ENCODE data around the gene PEX6.
"Not testable (repeated sequence)": the region's sequence is repeated elsewhere in the genome, so short reads cannot be mapped to it uniquely, and the experiment has no call there.

The PEX6 gene

GRCh38 chr6:42978839-42979522, at the start of gene PEX6:
PEX6 (minus strand) TSS chr6:42979181; CDS start chr6:42979150, 31 bp downstream.
- DNase-seq, result peak; percentile 93 to 95

- DNase-seq, result no peak
Observed at GRCh38 chr6:43026365-43026764, 47.4 kb upstream of the PEX6 start.

GRCh38 chr6:43024436-43024835, 45.5 kb upstream of the PEX6 start:
- DNase-seq, result no peak

- peak; percentile 59 to 64 for DNase-seq
Observed at GRCh38 chr6:43021270-43022047, 42.5 kb upstream of the PEX6 start, which contains the start of gene RRP36. RRP36 (plus strand) TSS chr6:43021623; CDS start chr6:43021655, 32 bp downstream.

- no peak for DNase-seq
Observed at GRCh38 chr6:43020847-43021246, 41.9 kb upstream of the PEX6 start.

- DNase-seq, result no peak
Observed at GRCh38 chr6:43020052-43020705, 41.2 kb upstream of the PEX6 start.

GRCh38 chr6:43019152-43019551, 40.2 kb upstream of the PEX6 start:
- no peak for DNase-seq

- no peak for DNase-seq
Observed at GRCh38 chr6:43016943-43017334, 38.0 kb upstream of the PEX6 start.

- DNase-seq, result no peak
Observed at GRCh38 chr6:43016176-43016942, 37.4 kb upstream of the PEX6 start.

- no peak for DNase-seq
Observed at GRCh38 chr6:43014434-43014909, 35.5 kb upstream of the PEX6 start.

- DNase-seq, result peak; percentile 100
Observed at GRCh38 chr6:43013843-43014433, 35.0 kb upstream of the PEX6 start, which contains the start of the genes KLHDC3 and MEA1. KLHDC3 (plus strand) TSS chr6:43014249; CDS start chr6:43017193, 2,944 bp downstream. MEA1 (minus strand) TSS chr6:43013946; CDS start chr6:43013813, 133 bp downstream.

GRCh38 chr6:43013097-43013842, 34.3 kb upstream of the PEX6 start:
- no peak for DNase-seq

GRCh38 chr6:43012364-43012763, 33.4 kb upstream of the PEX6 start:
- DNase-seq, result no peak

GRCh38 chr6:43011207-43011606, 32.2 kb upstream of the PEX6 start:
- DNase-seq, result no peak

GRCh38 chr6:43009124-43009523, 30.1 kb upstream of the PEX6 start:
- DNase-seq, result peak; percentile 23 to 42

GRCh38 chr6:43007126-43007525, 28.1 kb upstream of the PEX6 start:
- no peak for DNase-seq

- DNase-seq, result no peak
Observed at GRCh38 chr6:43006251-43006650, 27.3 kb upstream of the PEX6 start.

- DNase-seq, result no peak
Observed at GRCh38 chr6:43005844-43006243, 26.9 kb upstream of the PEX6 start.

GRCh38 chr6:43001843-43002242, 22.9 kb upstream of the PEX6 start:
- DNase-seq, result no peak

- not testable (repeated sequence) for DNase-seq
Observed at GRCh38 chr6:42998205-42998604, 19.2 kb upstream of the PEX6 start.

GRCh38 chr6:42996513-42996912, 17.5 kb upstream of the PEX6 start:
- DNase-seq, result no peak
